Immature natural killer cell (primary cell): Measurements from ENCODE around the gene TMEM101. TPM values are rescaled to one million over a fixed set of nuclear protein-coding genes. Genes with fewer than 3 reads are reported as not detected.
"Not testable (repeated sequence)": the region's sequence is repeated elsewhere in the genome, so short reads cannot be mapped to it uniquely, and the experiment has no call there.

Experiments
- DNase-seq, 3 donors: peaks; one replicate each; pipeline ENCODE4 v3.0.0; 2022; ENCODE audit warnings: mixed read lengths in 1 of 3
- H3K27ac Mint-ChIP-seq, 6 donors: one replicate each; pipeline ENCODE4 v1.8.0; 2020; ENCODE audit warnings: mixed read lengths in 6 of 6, mild to moderate bottlenecking in 5 of 6, inconsistent platforms in 4 of 6, moderate library complexity in 3 of 6
- H3K27me3 Mint-ChIP-seq, 3 donors: one replicate each; pipeline ENCODE4 v1.8.0; 2020 to 2021; ENCODE audit warnings: low read depth in 3 of 3, mild to moderate bottlenecking in 3 of 3, mixed read lengths in 3 of 3, moderate library complexity in 3 of 3, inconsistent platforms in 1 of 3
- H3K36me3 Mint-ChIP-seq, 3 donors: one replicate each; pipeline ENCODE4 v1.8.0; 2020; ENCODE audit warnings: mixed read lengths in 3 of 3, inconsistent platforms in 2 of 3, mild to moderate bottlenecking in 2 of 3
- H3K4me1 Mint-ChIP-seq, 2 donors: one replicate each; pipeline ENCODE4 v1.8.0; 2020; ENCODE audit warnings: inconsistent platforms in 2 of 2, mild to moderate bottlenecking in 2 of 2, mixed read lengths in 2 of 2, moderate library complexity in 1 of 2
- H3K4me3 Mint-ChIP-seq, 5 donors: one replicate each; pipeline ENCODE4 v1.8.0; 2020; ENCODE audit warnings: mild to moderate bottlenecking in 5 of 5, mixed read lengths in 5 of 5, inconsistent platforms in 3 of 5, moderate library complexity in 3 of 5
- H3K9me3 Mint-ChIP-seq, 6 donors: one replicate each; pipeline ENCODE4 v1.8.0; 2020; ENCODE audit warnings: mild to moderate bottlenecking in 6 of 6, mixed read lengths in 6 of 6, inconsistent platforms in 4 of 6, moderate library complexity in 3 of 6
- polyA plus RNA-seq, 3 donors: library from polyadenylated mRNA; unstranded; fragments of 300-500 nt; fragmentation: Illumina TruSeq; gene quantifications; one replicate each; pipeline ENCODE4 v1.2.3, GENCODE V29; 2021

The TMEM101 gene
- polyA plus RNA-seq, 3 donors from 2014 or later: 31.6 to 40.3 (median 38.3) TPM

DNA sequence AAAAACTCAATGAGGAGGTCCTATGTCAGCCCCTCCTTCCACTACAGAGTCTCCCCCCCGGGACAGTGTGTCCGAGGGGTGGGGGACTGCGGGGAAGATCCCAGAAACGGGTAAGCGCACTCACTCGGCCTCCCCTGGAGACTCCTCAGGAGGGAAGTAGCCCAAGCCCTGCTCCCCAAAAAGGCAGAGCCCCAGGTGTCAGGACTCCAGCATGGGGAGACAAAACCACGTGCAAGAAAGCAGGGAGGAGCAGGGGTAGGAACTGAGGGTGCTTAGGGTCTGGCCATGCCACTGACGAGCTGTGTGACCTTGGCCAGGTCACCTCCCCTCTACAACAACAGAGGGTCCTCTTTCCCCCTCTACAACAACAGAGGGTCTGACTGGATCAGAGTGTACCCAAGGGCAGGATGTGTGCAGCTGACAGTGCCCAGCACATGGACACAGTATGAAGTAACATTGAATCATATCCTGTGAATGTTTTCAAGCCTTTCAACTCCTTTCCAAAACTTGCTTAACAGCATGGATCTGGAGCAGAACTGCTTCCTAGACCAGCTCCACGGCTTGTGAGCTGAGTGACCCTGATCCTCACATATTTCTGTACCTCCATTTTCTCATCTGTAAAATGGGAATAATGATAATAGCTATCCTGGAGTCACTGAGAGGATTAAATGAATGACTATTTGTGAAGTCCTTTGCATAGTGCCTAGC, 12.5 kb downstream of the TMEM101 start:
- no peaks in the 10 kb centered on the region for H3K9me3 Mint-ChIP-seq
- DNase-seq: no peak
- no peak overlapping the region for H3K27ac Mint-ChIP-seq
- no peaks in the 10 kb centered on the region for H3K36me3 Mint-ChIP-seq
- peaks cover 13% of the 10 kb centered on the region in 2 donors for H3K4me1 Mint-ChIP-seq
- H3K4me3 Mint-ChIP-seq: no peak overlapping the region
- H3K27me3 Mint-ChIP-seq: peaks cover 7 to 13% (median 10%) of the 10 kb centered on the region in 3 donors

DNA sequence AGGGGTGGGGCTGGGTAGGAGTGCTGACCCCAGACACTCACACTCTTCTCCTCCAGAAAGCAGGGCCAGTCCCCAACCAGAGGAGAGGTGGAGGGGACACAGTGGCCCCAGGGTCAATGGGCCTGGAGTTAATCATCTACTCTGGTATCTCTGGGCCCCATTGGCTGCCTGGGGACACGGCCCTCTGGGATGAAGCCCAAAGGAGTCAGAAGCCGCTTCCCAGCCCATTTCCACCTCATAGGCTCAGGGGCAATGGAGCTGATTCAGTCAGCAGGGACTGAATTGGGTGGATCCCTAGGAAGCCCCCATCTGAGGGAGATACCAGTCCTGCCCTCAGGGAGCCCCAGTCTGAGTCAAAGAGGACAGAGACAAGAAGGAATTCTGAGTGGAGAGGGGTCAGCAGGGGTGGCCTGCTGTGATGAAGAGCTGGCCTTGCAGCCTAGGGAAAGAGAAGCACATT, 13.3 kb downstream of the TMEM101 start:
- Mint-ChIP-seq H3K27ac (no peak overlapping the region), H3K36me3 (no peaks in the 10 kb centered on the region), H3K27me3 (peaks cover 8 to 15% (median 10%) of the 10 kb centered on the region in 3 donors), H3K4me1 (peaks cover 6 to 8% of the 10 kb centered on the region in 2 donors), H3K4me3 (no peak overlapping the region), H3K9me3 (no peaks in the 10 kb centered on the region)
- DNase-seq: no peak

DNA sequence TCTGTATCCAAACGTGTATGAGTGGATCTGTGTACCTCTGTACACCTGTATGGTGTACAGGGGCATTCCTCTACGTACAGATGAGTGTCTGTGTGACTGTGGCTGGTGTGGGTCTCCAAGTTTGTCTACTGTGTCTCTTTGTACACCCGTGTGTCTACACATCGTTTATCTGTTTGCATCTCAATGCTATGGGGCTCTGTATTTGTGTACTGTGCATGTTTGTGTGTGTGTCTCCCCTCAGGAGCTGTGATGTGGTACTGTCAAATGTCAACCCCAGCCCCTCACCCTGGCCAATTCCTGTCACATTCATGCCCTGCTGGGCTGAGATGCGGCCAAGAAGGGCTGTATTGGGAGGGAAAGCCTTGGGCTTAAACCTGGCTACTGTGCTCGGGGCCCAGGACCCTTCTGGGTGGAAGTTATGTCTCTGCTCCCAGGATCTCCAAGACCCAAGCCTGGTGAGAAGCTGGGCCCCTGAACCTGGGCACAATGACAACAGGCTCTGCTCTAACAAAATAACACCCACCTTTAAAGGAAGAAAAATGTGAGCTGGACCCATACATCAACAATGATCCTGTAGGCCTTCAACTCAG, 13.8 kb downstream of the TMEM101 start:
- no peaks in the 10 kb centered on the region for H3K9me3 Mint-ChIP-seq
- H3K27me3 Mint-ChIP-seq: peaks cover 8 to 12% (median 11%) of the 10 kb centered on the region in 3 donors
- DNase-seq: no peak
- no peak overlapping the region for H3K27ac Mint-ChIP-seq
- peaks cover 1 to 2% of the 10 kb centered on the region in 2 donors for H3K4me1 Mint-ChIP-seq
- H3K4me3 Mint-ChIP-seq: no peak overlapping the region
- H3K36me3 Mint-ChIP-seq: no peaks in the 10 kb centered on the region

DNA sequence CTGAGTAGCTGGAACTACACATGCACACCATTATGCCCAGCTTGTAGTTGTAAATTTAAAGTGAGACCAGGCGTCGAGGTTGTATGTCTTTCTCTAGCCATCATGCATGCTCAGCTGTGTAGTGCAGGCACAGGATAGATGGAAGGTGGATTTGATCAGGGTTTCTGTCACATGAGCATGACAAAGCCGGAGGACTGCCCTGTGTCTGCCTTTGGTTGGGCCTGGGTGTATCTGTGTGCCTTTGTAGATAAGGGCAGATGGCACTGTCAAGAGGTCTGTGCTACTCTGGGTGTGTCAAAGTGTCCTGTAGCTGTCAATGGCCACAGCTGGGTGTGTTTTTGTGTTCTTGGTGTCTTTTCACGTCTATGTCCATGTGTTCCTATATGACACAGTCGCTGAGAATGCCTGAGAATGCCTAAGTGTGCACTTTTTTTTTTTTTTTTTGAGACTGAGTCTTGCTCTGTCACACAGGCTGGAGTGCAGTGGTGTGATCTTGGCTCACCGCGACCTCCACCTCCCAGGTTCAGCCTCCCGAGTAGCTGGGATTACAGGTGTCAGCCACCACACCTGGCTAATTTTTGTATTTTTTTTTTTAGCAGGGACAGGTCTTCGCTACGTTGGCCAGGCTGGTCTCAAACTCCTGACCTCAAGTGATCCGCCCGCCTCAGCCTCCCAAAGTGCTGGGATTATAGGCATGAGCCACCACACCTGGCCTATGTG, 14.5 kb downstream of the TMEM101 start:
- peaks cover 10 to 13% (median 11%) of the 10 kb centered on the region in 3 donors for H3K27me3 Mint-ChIP-seq
- no peak overlapping the region for H3K27ac Mint-ChIP-seq
- DNase-seq: no peak
- peaks cover 0 to 2% of the 10 kb centered on the region in 2 donors for H3K4me1 Mint-ChIP-seq
- no peaks in the 10 kb centered on the region for H3K36me3 Mint-ChIP-seq
- H3K4me3 Mint-ChIP-seq: no peak overlapping the region
- no peaks in the 10 kb centered on the region for H3K9me3 Mint-ChIP-seq

DNA sequence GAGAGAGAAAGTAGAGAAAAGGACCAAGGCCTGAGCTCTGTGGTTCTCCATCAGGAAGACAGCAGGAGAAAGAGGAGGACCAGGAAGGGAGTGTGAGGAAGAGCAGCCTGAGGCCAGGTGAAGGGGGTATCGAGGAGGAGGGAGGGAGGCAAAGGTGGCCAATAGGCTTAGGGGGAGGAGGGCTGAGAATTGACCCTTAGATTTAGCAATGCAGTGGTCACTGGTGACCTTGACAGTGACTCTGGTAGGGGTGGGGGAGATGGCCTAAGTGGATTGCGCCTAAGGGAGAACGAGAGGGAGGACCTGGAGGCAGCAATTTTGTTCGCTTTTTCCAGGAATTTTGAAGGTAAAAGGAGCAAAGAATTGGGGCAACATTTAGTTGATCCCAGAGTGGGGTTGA, 15.7 kb downstream of the TMEM101 start:
- Mint-ChIP-seq H3K4me1 (no peaks in the 10 kb centered on the region), H3K36me3 (no peaks in the 10 kb centered on the region), H3K27me3 (peaks cover 11 to 18% (median 13%) of the 10 kb centered on the region in 3 donors), H3K4me3 (no peak overlapping the region), H3K27ac (no peak overlapping the region), H3K9me3 (no peaks in the 10 kb centered on the region)
- no peak for DNase-seq

DNA sequence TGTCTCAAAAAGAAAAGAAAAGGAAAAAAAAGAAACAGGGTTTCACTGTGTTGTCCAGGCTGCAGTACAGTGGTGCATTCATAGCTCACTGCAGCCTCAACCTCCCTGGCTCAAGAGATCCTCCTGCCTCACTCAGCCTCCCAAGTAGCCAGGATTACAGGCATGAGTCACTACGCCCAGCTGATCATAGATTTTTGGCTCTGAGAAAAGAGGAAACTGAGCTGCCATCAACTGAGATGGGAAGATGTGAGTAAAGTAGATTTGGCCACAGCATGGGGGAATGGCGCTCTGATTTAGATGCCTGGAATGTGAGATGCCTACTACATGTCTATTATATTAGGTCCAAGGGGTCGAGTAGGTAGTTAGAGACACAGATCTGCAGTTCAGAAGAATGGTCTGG, 16.2 kb downstream of the TMEM101 start:
- Mint-ChIP-seq H3K4me1 (no peaks in the 10 kb centered on the region), H3K9me3 (no peaks in the 10 kb centered on the region), H3K4me3 (no peak overlapping the region), H3K27ac (no peak overlapping the region), H3K27me3 (peaks cover 11 to 20% (median 13%) of the 10 kb centered on the region in 3 donors), H3K36me3 (no peaks in the 10 kb centered on the region)
- DNase-seq: no peak

DNA sequence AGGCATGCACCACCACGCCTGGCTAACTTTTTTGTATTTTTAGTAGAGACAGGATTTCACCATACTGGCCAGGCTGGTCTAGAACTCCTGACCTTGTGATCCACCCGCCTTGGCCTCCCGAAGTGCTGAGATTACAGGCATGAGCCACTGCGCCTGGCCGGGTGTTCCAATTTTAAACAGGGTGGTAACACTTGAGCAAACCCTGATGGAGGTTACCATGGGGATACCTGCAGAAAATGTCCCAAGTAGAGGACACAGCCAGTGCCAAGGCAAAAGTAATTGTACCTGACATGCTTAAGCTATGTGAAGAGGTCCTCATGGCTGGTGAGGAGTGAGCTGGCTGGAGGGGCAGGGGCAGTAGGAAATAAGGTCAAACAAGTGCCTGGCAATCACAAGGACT, 17.6 kb downstream of the TMEM101 start:
- peaks cover 12 to 18% (median 13%) of the 10 kb centered on the region in 3 donors for H3K27me3 Mint-ChIP-seq
- H3K4me1 Mint-ChIP-seq, DNase-seq, H3K9me3 Mint-ChIP-seq, H3K36me3 Mint-ChIP-seq, H3K4me3 Mint-ChIP-seq, H3K27ac Mint-ChIP-seq: not testable (repeated sequence)

DNA sequence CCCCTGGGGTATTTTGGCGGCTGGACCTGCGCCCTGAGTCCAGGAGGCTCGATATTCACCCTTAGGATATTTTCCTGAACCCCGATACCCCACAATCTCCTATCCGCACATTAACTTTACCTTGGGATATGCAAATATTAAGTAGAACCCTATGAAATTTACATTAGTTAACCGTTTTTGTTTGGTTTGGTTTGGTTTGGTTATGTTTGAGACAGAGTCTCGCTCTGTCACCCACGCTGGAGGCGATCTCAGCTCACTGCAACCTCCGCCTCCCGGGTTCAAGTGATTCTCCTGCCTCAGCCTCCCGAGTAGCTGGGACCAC, 19.7 kb downstream of the TMEM101 start:
- H3K9me3 Mint-ChIP-seq: no peaks in the 10 kb centered on the region
- H3K27ac Mint-ChIP-seq: no peak overlapping the region
- no peak overlapping the region for H3K4me3 Mint-ChIP-seq
- H3K36me3 Mint-ChIP-seq: no peaks in the 10 kb centered on the region
- no peaks in the 10 kb centered on the region for H3K4me1 Mint-ChIP-seq
- DNase-seq: no peak
- peaks cover 7 to 18% (median 13%) of the 10 kb centered on the region in 3 donors for H3K27me3 Mint-ChIP-seq

DNA sequence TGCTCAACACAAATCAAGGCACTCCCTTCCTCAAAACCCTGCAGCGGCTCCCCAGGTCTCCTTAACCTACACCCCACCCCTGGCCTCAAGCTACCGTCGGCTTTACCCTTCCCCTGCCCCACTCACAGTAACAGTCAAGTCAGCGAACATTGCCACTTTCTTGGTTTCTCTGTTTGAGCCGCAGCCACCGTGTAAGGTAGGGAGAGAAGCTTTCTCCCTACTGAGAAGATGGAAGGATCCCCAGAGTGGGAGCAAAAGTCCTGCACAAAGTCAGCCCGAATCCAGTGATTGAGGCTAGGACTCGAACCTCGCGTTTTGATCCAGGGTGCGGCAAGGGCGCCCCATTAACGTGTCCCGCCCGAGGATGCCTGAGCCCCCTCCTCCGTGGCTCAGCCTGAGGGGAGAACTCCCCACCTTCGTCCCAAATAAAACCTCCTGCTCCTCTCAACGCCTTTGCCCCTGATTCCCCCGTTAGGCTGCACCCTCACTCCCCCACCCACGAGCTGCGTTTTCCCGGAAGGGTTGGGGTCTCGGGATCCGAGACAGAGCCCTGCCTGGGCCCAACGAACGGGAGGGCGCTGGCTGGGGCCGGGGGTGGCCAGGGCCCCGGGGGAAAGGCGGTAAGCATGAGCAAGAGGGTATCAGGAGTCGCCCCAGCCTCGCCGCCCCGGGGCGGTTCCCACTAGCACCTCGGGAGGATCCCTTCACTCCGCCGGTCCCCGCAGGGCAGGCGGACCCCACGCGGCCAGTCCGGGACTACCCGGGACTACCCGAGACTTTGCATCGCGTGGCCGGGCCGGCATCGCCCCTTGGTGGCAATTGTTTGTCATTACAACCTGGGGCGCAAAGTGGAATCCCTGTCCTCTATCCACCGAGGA, 20.3 kb downstream of the TMEM101 start:
- H3K27me3 Mint-ChIP-seq: peaks cover 7 to 12% (median 12%) of the 10 kb centered on the region in 3 donors
- no peaks in the 10 kb centered on the region for H3K4me1 Mint-ChIP-seq
- no peak overlapping the region for H3K27ac Mint-ChIP-seq
- no peaks in the 10 kb centered on the region for H3K9me3 Mint-ChIP-seq
- H3K4me3 Mint-ChIP-seq: no peak overlapping the region
- H3K36me3 Mint-ChIP-seq: no peaks in the 10 kb centered on the region
- DNase-seq: peak; percentile 30 to 42 (median 39)

DNA sequence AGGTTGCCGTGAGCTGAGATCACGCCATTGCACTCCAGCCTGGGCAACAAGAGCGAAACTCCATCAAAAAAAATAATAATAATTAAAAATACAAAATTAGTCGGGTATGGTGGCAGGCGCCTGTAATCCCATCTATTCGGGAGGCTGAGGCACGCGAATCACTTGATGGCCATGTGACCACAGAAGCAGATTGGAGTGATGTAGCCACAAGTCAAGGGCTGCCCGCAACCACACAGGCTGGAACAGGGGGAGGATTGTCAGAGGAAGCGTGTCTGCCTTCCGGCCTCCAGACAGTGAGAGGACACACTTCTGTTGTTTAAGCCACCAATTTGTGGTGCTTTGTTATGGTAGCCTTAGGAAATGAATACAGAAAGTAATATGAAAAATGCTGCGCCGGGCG, 22.1 kb downstream of the TMEM101 start:
- Mint-ChIP-seq H3K9me3 (no peaks in the 10 kb centered on the region), H3K27me3 (peaks cover 6 to 15% (median 7%) of the 10 kb centered on the region in 3 donors), H3K4me3 (no peak overlapping the region), H3K4me1 (no peaks in the 10 kb centered on the region), H3K27ac (no peak overlapping the region), H3K36me3 (no peaks in the 10 kb centered on the region)
- DNase-seq: no peak

DNA sequence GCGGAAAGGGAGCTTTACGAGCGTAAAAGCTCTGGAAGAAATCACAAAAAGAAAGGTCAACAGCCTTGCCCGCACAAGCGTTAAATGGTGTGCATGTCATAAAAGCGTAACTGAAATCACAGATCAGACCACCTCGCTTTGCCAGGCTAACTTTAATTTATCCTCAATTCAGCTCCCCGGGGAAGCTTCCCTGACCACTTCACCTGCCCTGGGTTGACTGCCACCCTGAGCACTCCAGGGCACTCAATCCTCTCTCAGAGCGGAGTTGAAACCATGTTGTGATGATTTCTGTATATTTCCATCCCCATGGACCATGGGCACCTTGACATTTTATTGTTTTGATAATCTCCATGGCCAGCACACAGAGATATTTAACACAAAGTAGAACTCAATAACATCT, 26.5 kb downstream of the TMEM101 start:
- Mint-ChIP-seq H3K9me3 (no peaks in the 10 kb centered on the region), H3K4me1 (no peaks in the 10 kb centered on the region), H3K27me3 (peaks cover 4 to 22% (median 8%) of the 10 kb centered on the region in 3 donors), H3K4me3 (no peak overlapping the region), H3K27ac (no peak overlapping the region), H3K36me3 (no peaks in the 10 kb centered on the region)
- DNase-seq: no peak

DNA sequence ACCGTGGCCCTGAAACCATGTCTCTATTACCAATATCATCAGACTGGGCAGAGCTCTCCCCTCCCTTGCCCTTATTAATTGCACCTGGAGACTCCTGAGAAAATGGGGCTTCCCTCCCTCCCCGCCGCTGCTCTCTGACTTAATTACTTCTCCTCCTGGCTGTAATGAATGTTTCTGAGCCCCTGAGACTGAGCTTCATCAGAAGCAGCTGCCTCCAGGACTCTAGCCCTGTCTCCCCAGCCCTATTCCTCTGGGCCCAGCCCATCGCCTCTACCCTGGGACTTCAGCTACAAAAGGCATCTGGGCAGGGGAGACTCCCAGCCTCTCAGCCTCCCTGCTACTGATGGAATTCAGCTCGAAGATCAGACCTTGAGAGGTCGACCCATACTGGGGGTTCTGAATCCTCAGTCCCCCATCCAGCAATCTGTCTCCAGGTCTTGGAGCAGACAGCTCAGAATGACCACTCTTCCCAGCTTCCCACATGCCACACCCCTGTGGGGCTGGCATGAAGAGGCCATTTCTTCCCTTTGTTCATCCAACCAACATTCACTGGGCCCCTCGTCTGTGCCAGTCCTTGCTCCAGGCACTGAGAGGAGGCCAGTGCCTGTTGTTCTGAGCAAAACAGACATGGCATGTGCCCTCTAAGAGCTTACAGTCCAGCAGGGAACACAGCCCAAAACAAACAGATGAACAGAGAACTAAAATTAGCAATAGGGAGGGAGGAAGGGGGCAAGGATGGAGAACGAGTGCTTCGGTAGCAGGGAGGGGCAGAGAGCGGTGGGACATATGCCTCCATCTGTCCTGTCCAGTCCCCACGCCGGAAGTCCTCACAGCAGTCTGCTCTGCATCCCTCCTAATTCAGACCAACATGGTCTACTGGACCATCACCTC, 27.4 kb downstream of the TMEM101 start:
- no peak for DNase-seq
- H3K4me1 Mint-ChIP-seq: no peaks in the 10 kb centered on the region
- no peak overlapping the region for H3K4me3 Mint-ChIP-seq
- H3K27ac Mint-ChIP-seq: no peak overlapping the region
- no peaks in the 10 kb centered on the region for H3K9me3 Mint-ChIP-seq
- H3K27me3 Mint-ChIP-seq: peaks cover 4 to 29% (median 9%) of the 10 kb centered on the region in 3 donors
- no peaks in the 10 kb centered on the region for H3K36me3 Mint-ChIP-seq
